Naive thymus-derived CD8-positive, alpha-beta T cell (primary cell): ENCODE results near the gene KAZN. TPM values are rescaled to one million over a fixed set of nuclear protein-coding genes. Genes with fewer than 3 reads are reported as not detected.
A peak's percentile ranks its signal among the peaks of the same experiment; 100 is the strongest.

Experiments
- ATAC-seq, 2 donors: fragments of 150-1000 bp; cut with Tn5 transposase in 1 of 2; sonication (Bioruptor Pico), chemical (Tn5 transposase) in 1 of 2; 1 replicate in 1 of 2; 2 replicates in 1 of 2; pipeline ENCODE4 v1.10.0; 2021; ENCODE audit warnings: mild to moderate bottlenecking in 2 of 2, moderate library complexity in 2 of 2
- POLR2A ChIA-PET: fragments of 350-600 bp; sonication (Branson Sonifier 250); formaldehyde crosslinking; loops from one replicate; lab custom pipeline; 2021; ENCODE audit warnings: antibody characterized with exemption; lab: Charles Lee
- DNase-seq, 10 donors: peaks; one replicate each; pipeline versions ENCODE4 v3.0.0 to v3.0.0-alpha.2; 2020 to 2022
- H3K27ac Mint-ChIP-seq, 10 donors: one replicate each; pipeline ENCODE4 v1.8.0; 2020 to 2022; ENCODE audit warnings: mild to moderate bottlenecking in 10 of 10, mixed read lengths in 10 of 10, moderate library complexity in 4 of 10, inconsistent platforms in 1 of 10
- H3K27me3 Mint-ChIP-seq, 5 donors: one replicate each; pipeline ENCODE4 v1.8.0; 2021 to 2022; ENCODE audit warnings: mixed read lengths in 5 of 5
- H3K36me3 Mint-ChIP-seq, 3 donors: one replicate each; pipeline ENCODE4 v1.8.0; 2020 to 2022; ENCODE audit warnings: mixed read lengths in 3 of 3, mild to moderate bottlenecking in 2 of 3, inconsistent platforms in 1 of 3
- H3K4me1 Mint-ChIP-seq, 4 donors: one replicate each; pipeline ENCODE4 v1.8.0; 2021 to 2022; ENCODE audit warnings: mixed read lengths in 4 of 4
- H3K4me3 Mint-ChIP-seq, 10 donors: one replicate each; pipeline ENCODE4 v1.8.0; 2020 to 2022; ENCODE audit warnings: mild to moderate bottlenecking in 10 of 10, mixed read lengths in 10 of 10, moderate library complexity in 6 of 10, inconsistent platforms in 1 of 10
- H3K9me3 Mint-ChIP-seq, 9 donors: one replicate each; pipeline ENCODE4 v1.8.0; 2020 to 2022; ENCODE audit warnings: mixed read lengths in 9 of 9, mild to moderate bottlenecking in 3 of 9, inconsistent platforms in 1 of 9, moderate library complexity in 1 of 9
- polyA plus RNA-seq, 3 donors: library from polyadenylated mRNA; unstranded; fragments of 300-500 nt; fragmentation: Illumina TruSeq; gene quantifications; one replicate each; pipeline ENCODE4 v1.2.3, GENCODE V29; 2021
- total RNA-seq, 8 experiments: library from RNA in 2 of 8; stranded (reverse) in 2 of 8; gene quantifications; one replicate each; pipeline ENCODE4 v1.2.3 and lab custom pipeline; 2021 to 2026

Gene KAZN
- total and polyA plus RNA-seq, 5 experiments from 2014 or later = 0.02 to 0.63 (median 0.12) TPM; not detected in 1

GRCh38 chr1:15065736-15066135 lies 467.3 kb downstream of the KAZN start:
- POLR2A ChIA-PET = no interaction called here
- Mint-ChIP-seq H3K4me3 (no peak overlapping the region), H3K4me1 (peaks cover 0 to 10% (median 6%) of the 10 kb centered on the region in 4 donors), H3K36me3 (no peaks in the 10 kb centered on the region), H3K27me3 (no peaks in the 10 kb centered on the region), H3K27ac (no peak overlapping the region), H3K9me3 (peaks cover 0 to 3% (median 0%) of the 10 kb centered on the region in 9 donors)
- DNase-seq (no peak), ATAC-seq (no peak)

GRCh38 chr1:15066191-15066590 lies 467.7 kb downstream of the KAZN start:
- ATAC-seq = no peak
- Mint-ChIP-seq H3K36me3 (no peaks in the 10 kb centered on the region), H3K27ac (no peak overlapping the region), H3K4me1 (peaks cover 0 to 10% (median 6%) of the 10 kb centered on the region in 4 donors), H3K9me3 (peaks cover 0 to 3% (median 0%) of the 10 kb centered on the region in 9 donors), H3K4me3 (no peak overlapping the region), H3K27me3 (no peaks in the 10 kb centered on the region)
- POLR2A ChIA-PET = no interaction called here
- peak in 1 of 10 donors; percentile 8 for DNase-seq

GRCh38 chr1:15067148-15067547 lies 468.7 kb downstream of the KAZN start:
- Mint-ChIP-seq H3K36me3 (no peaks in the 10 kb centered on the region), H3K4me1 (peaks cover 0 to 10% (median 6%) of the 10 kb centered on the region in 4 donors), H3K9me3 (peaks cover 0 to 3% (median 0%) of the 10 kb centered on the region in 9 donors), H3K4me3 (no peak overlapping the region), H3K27ac (no peak overlapping the region), H3K27me3 (no peaks in the 10 kb centered on the region)
- ATAC-seq (no peak), DNase-seq (no peak)
- POLR2A ChIA-PET = no interaction called here

GRCh38 chr1:15068152-15068551 lies 469.7 kb downstream of the KAZN start:
- no peaks in the 10 kb centered on the region for H3K27me3 Mint-ChIP-seq
- H3K36me3 Mint-ChIP-seq = no peaks in the 10 kb centered on the region
- no peak for ATAC-seq
- no peaks in the 10 kb centered on the region for H3K9me3 Mint-ChIP-seq
- POLR2A ChIA-PET = no interaction called here
- no peak overlapping the region for H3K27ac Mint-ChIP-seq
- peaks cover 0 to 10% (median 6%) of the 10 kb centered on the region in 4 donors for H3K4me1 Mint-ChIP-seq
- H3K4me3 Mint-ChIP-seq = no peak overlapping the region
- DNase-seq = no peak

- no peaks in the 10 kb centered on the region for H3K27me3 Mint-ChIP-seq
- no peak overlapping the region for H3K27ac Mint-ChIP-seq
- DNase-seq (no peak), ATAC-seq (no peak)
- no peak overlapping the region for H3K4me3 Mint-ChIP-seq
- H3K36me3 Mint-ChIP-seq = no peaks in the 10 kb centered on the region
- POLR2A ChIA-PET = no interaction called here
- H3K4me1 Mint-ChIP-seq = peaks cover 0 to 10% (median 6%) of the 10 kb centered on the region in 4 donors
- no peaks in the 10 kb centered on the region for H3K9me3 Mint-ChIP-seq
These were observed 470.5 kb downstream of the KAZN start for GRCh38 chr1:15068997-15069396.

GRCh38 chr1:15070145-15070748 lies 471.8 kb downstream of the KAZN start:
- H3K4me3 Mint-ChIP-seq = no peak overlapping the region
- H3K4me1 Mint-ChIP-seq = peaks cover 0 to 10% (median 6%) of the 10 kb centered on the region in 4 donors
- no peaks in the 10 kb centered on the region for H3K27me3 Mint-ChIP-seq
- ATAC-seq = no peak
- no peaks in the 10 kb centered on the region for H3K9me3 Mint-ChIP-seq
- H3K27ac Mint-ChIP-seq = no peak overlapping the region
- DNase-seq = no peak
- POLR2A ChIA-PET = no interaction called here
- no peaks in the 10 kb centered on the region for H3K36me3 Mint-ChIP-seq

GRCh38 chr1:15071936-15072335 lies 473.5 kb downstream of the KAZN start:
- DNase-seq (no peak), ATAC-seq (no peak)
- Mint-ChIP-seq H3K36me3 (no peaks in the 10 kb centered on the region), H3K27me3 (no peaks in the 10 kb centered on the region), H3K27ac (peak overlapping the region in 1 of 10 donors; percentile 19), H3K4me1 (peaks cover 0 to under 1% (median 0%) of the 10 kb centered on the region in 4 donors), H3K4me3 (no peak overlapping the region), H3K9me3 (no peaks in the 10 kb centered on the region)
- POLR2A ChIA-PET = no interaction called here

- no peaks in the 10 kb centered on the region for H3K27me3 Mint-ChIP-seq
- DNase-seq (no peak), ATAC-seq (no peak)
- no peak overlapping the region for H3K27ac Mint-ChIP-seq
- H3K4me3 Mint-ChIP-seq = no peak overlapping the region
- no peaks in the 10 kb centered on the region for H3K9me3 Mint-ChIP-seq
- POLR2A ChIA-PET = no interaction called here
- no peaks in the 10 kb centered on the region for H3K4me1 Mint-ChIP-seq
- no peaks in the 10 kb centered on the region for H3K36me3 Mint-ChIP-seq
These were observed 475.4 kb downstream of the KAZN start for GRCh38 chr1:15073799-15074308.

- Mint-ChIP-seq H3K27me3 (no peaks in the 10 kb centered on the region), H3K36me3 (no peaks in the 10 kb centered on the region), H3K9me3 (no peaks in the 10 kb centered on the region), H3K4me1 (peaks cover 0 to 4% (median 0%) of the 10 kb centered on the region in 4 donors), H3K27ac (no peak overlapping the region), H3K4me3 (no peak overlapping the region)
- ATAC-seq (no peak), DNase-seq (no peak)
- POLR2A ChIA-PET = no interaction called here
These were observed 476.7 kb downstream of the KAZN start for GRCh38 chr1:15075175-15075574.

- H3K9me3 Mint-ChIP-seq = no peaks in the 10 kb centered on the region
- ATAC-seq (no peak), DNase-seq (no peak)
- H3K4me1 Mint-ChIP-seq = peaks cover 0 to 9% (median 0%) of the 10 kb centered on the region in 4 donors
- no peaks in the 10 kb centered on the region for H3K36me3 Mint-ChIP-seq
- POLR2A ChIA-PET = no interaction called here
- H3K27me3 Mint-ChIP-seq = no peaks in the 10 kb centered on the region
- no peak overlapping the region for H3K4me3 Mint-ChIP-seq
- H3K27ac Mint-ChIP-seq = peak overlapping the region in 1 of 10 donors; percentile 82
These were observed 477.3 kb downstream of the KAZN start for GRCh38 chr1:15075817-15076216.

- POLR2A ChIA-PET = no interaction called here
- Mint-ChIP-seq H3K9me3 (no peaks in the 10 kb centered on the region), H3K4me1 (peaks cover 0 to 10% (median 0%) of the 10 kb centered on the region in 4 donors), H3K27me3 (peaks cover 0 to 4% (median 0%) of the 10 kb centered on the region in 5 donors), H3K36me3 (no peaks in the 10 kb centered on the region), H3K27ac (no peak overlapping the region), H3K4me3 (no peak overlapping the region)
- no peak for ATAC-seq
- DNase-seq = no peak
These were observed 478.3 kb downstream of the KAZN start for GRCh38 chr1:15076807-15077206.

GRCh38 chr1:15077384-15077783 lies 478.9 kb downstream of the KAZN start:
- H3K4me1 Mint-ChIP-seq = peaks cover 0 to 10% (median 0%) of the 10 kb centered on the region in 4 donors
- H3K9me3 Mint-ChIP-seq = no peaks in the 10 kb centered on the region
- POLR2A ChIA-PET = no interaction called here
- H3K27me3 Mint-ChIP-seq = peaks cover 0 to 4% (median 0%) of the 10 kb centered on the region in 5 donors
- H3K36me3 Mint-ChIP-seq = no peaks in the 10 kb centered on the region
- ATAC-seq = no peak
- H3K4me3 Mint-ChIP-seq = no peak overlapping the region
- DNase-seq = no peak
- H3K27ac Mint-ChIP-seq = no peak overlapping the region

- Mint-ChIP-seq H3K4me1 (peaks cover 0 to 10% (median 0%) of the 10 kb centered on the region in 4 donors), H3K27ac (no peak overlapping the region), H3K9me3 (no peaks in the 10 kb centered on the region), H3K36me3 (no peaks in the 10 kb centered on the region), H3K4me3 (no peak overlapping the region), H3K27me3 (peaks cover 0 to 7% (median 0%) of the 10 kb centered on the region in 5 donors)
- POLR2A ChIA-PET = no interaction called here
- ATAC-seq (no peak), DNase-seq (no peak)
These were observed 482.0 kb downstream of the KAZN start for GRCh38 chr1:15080328-15081007.
